Cardiac fibroblast (primary cell): ENCODE measurements around the gene NEUROD2.

ENCODE experiments used
- DNase-seq, 2 donors: peaks; one replicate each; pipeline versions ENCODE4 v3.0.0 to v3.0.0-alpha.2; 2010; ENCODE audit warnings: low read depth in 2 of 2
- H3K4me3 ChIP-seq, 2 donors: replicated peaks in 1 of 2; 1 replicate in 1 of 2; 2 replicates in 1 of 2; pipeline ENCODE4 v1.5.1; 2011; ENCODE audit warnings: low read depth in 2 of 2, low read length in 2 of 2, mild to moderate bottlenecking in 2 of 2, moderate library complexity in 1 of 2
- TF ChIP-seq, protein P1 (sequence below): IDR thresholded peaks from one replicate; pipeline ENCODE4 v1.5.1; 2011; ENCODE audit warnings: low read depth, mild to moderate bottlenecking, low read length, inconsistent platforms

NEUROD2 gene

DNA sequence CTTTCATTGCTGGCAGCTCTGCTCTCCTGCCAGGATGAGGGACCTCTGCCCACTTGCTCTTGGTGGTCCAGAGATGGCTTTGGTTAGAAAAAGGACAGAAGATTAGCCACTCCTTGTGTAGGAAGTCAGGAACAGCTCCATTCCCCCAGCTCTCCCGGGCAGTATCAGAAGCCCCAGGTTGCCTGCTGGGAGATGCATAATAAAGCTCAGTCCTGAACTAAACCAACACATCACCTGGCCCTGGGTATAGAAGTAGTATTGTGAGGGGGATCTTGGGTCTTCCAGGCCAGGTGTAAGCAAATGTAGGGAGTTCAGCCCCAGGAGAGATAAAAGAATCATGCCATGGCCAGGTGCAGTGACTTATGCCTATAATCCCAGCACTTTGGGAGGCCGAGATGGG, 52.4 kb downstream of the NEUROD2 start:
- TF ChIP-seq, protein P1, sequence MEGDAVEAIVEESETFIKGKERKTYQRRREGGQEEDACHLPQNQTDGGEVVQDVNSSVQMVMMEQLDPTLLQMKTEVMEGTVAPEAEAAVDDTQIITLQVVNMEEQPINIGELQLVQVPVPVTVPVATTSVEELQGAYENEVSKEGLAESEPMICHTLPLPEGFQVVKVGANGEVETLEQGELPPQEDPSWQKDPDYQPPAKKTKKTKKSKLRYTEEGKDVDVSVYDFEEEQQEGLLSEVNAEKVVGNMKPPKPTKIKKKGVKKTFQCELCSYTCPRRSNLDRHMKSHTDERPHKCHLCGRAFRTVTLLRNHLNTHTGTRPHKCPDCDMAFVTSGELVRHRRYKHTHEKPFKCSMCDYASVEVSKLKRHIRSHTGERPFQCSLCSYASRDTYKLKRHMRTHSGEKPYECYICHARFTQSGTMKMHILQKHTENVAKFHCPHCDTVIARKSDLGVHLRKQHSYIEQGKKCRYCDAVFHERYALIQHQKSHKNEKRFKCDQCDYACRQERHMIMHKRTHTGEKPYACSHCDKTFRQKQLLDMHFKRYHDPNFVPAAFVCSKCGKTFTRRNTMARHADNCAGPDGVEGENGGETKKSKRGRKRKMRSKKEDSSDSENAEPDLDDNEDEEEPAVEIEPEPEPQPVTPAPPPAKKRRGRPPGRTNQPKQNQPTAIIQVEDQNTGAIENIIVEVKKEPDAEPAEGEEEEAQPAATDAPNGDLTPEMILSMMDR: no peak
- H3K4me3 ChIP-seq: no peak overlapping the region
- DNase-seq: no peak
